GM23338 (cell line): ENCODE data around the gene CMC2. TPM values are rescaled to one million over a fixed set of nuclear protein-coding genes. Genes with fewer than 3 reads are reported as not detected.

ENCODE experiments used
- ATAC-seq: fragments of 200-7000 bp; cut with Tn5 transposase; 3 replicates; pipeline ENCODE4 v1.9.1; 2020
- DNase-seq: peaks from one replicate; pipeline ENCODE4 v3.0.0-alpha.2; 2015; ENCODE audit warnings: low spot score
- H2AFZ ChIP-seq: fragments of 200-600 bp; sonication (generic); 2 replicates; pipeline ENCODE4 v1.8.0; 2016; ENCODE audit warnings: antibody characterized with exemption, mild to moderate bottlenecking, moderate library complexity
- H3F3A ChIP-seq: fragments of 200-600 bp; sonication (generic); replicated peaks from 2 replicates; pipeline ENCODE4 v1.8.0; 2017; ENCODE audit warnings: antibody characterized with exemption, mixed run types, low read depth
- H3K27ac ChIP-seq: fragments of 200-600 bp; sonication (generic); 2 replicates; pipeline ENCODE4 v1.6.1; 2016; ENCODE audit warnings: low read depth
- H3K27me3 ChIP-seq: fragments of 200-600 bp; sonication (generic); 2 replicates; pipeline ENCODE4 v1.8.0; 2016; ENCODE audit warnings: mild to moderate bottlenecking, mixed run types, moderate library complexity; ENCODE audit not compliant: insufficient read depth
- H3K36me3 ChIP-seq: fragments of 200-600 bp; sonication (generic); 2 replicates; pipeline ENCODE4 v1.8.0; 2016; ENCODE audit warnings: mild to moderate bottlenecking; ENCODE audit not compliant: insufficient read depth
- H3K4me1 ChIP-seq: fragments of 200-600 bp; sonication (generic); 2 replicates; pipeline ENCODE4 v1.8.0; 2016; ENCODE audit warnings: mild to moderate bottlenecking, moderate library complexity; ENCODE audit not compliant: insufficient read depth
- H3K4me2 ChIP-seq: fragments of 200-600 bp; sonication (generic); 2 replicates; pipeline ENCODE4 v1.7.1; 2017; ENCODE audit warnings: mixed run types
- H3K4me3 ChIP-seq: fragments of 200-600 bp; sonication (generic); 2 replicates; pipeline ENCODE4 v1.6.1; 2016; ENCODE audit warnings: mixed run types
- H3K79me2 ChIP-seq: fragments of 200-600 bp; sonication (generic); replicated peaks from 2 replicates; pipeline ENCODE4 v1.8.0; 2017; ENCODE audit warnings: mild to moderate bottlenecking; ENCODE audit not compliant: insufficient read depth
- H3K9me2 ChIP-seq: fragments of 200-600 bp; sonication (generic); 2 replicates; pipeline ENCODE4 v1.8.0; 2017; ENCODE audit not compliant: insufficient read depth
- H4K20me1 ChIP-seq: fragments of 200-600 bp; sonication (generic); replicated peaks from 2 replicates; pipeline ENCODE4 v1.8.0; 2017; ENCODE audit warnings: mild to moderate bottlenecking; ENCODE audit not compliant: insufficient read depth
- H3K27ac Mint-ChIP-seq: 2 replicates; pipeline ENCODE4 v1.8.0; 2020; ENCODE audit warnings: inconsistent platforms, mild to moderate bottlenecking, moderate library complexity, mixed read lengths
- H3K27me3 Mint-ChIP-seq: 3 replicates; pipeline ENCODE4 v1.8.0; 2022; ENCODE audit warnings: low read depth, mild to moderate bottlenecking, moderate library complexity, mixed read lengths, inconsistent platforms; ENCODE audit not compliant: insufficient read depth, poor library complexity
- H3K36me3 Mint-ChIP-seq: 3 replicates; pipeline ENCODE4 v1.8.0; 2021; ENCODE audit warnings: low read depth, mild to moderate bottlenecking, inconsistent platforms, moderate library complexity, mixed read lengths
- H3K4me1 Mint-ChIP-seq: 3 replicates; pipeline ENCODE4 v1.8.0; 2020; ENCODE audit warnings: mild to moderate bottlenecking, inconsistent platforms, mixed read lengths
- H3K4me3 Mint-ChIP-seq: 3 replicates; pipeline ENCODE4 v1.8.0; 2021; ENCODE audit warnings: moderate library complexity, mild to moderate bottlenecking, inconsistent platforms, mixed read lengths
- H3K9me3 Mint-ChIP-seq: 3 replicates; pipeline ENCODE4 v1.8.0; 2020; ENCODE audit warnings: moderate library complexity, mild to moderate bottlenecking, inconsistent platforms, mixed read lengths
- CREB1 ChIP-seq: fragments of 250-450 bp; sonication (Bioruptor Pico); IDR thresholded peaks from 2 replicates; pipeline ENCODE4 v1.5.0; 2020; ENCODE audit warnings: low read depth, mild to moderate bottlenecking, moderate library complexity
- ETS1 ChIP-seq: IDR thresholded peaks from 2 replicates; pipeline ENCODE4 v1.6.1; 2016; ENCODE audit warnings: antibody characterized with exemption
- EZH2 ChIP-seq: fragments of 200-600 bp; sonication (generic); IDR thresholded peaks from one replicate; pipeline ENCODE4 v1.8.0; 2017; ENCODE audit warnings: antibody characterized with exemption, mild to moderate bottlenecking, low read depth; ENCODE audit not compliant: unreplicated experiment
- EZH2phosphoT487 ChIP-seq: fragments of 200-600 bp; sonication (generic); IDR thresholded peaks from one replicate; pipeline ENCODE4 v1.8.1; 2018; ENCODE audit warnings: antibody characterized with exemption; ENCODE audit not compliant: unreplicated experiment
- JUNB ChIP-seq: IDR thresholded peaks from one replicate; pipeline ENCODE4 v1.6.1; 2016; ENCODE audit warnings: antibody characterized with exemption; ENCODE audit not compliant: unreplicated experiment
- NANOG ChIP-seq: IDR thresholded peaks from 2 replicates; pipeline ENCODE4 v1.6.1; 2016; ENCODE audit warnings: antibody characterized with exemption, borderline replicate concordance
- POLR2AphosphoS5 ChIP-seq: IDR thresholded peaks from 2 replicates; pipeline ENCODE4 v1.6.1; 2016; ENCODE audit warnings: antibody characterized with exemption, low read depth
- REST ChIP-seq: IDR thresholded peaks from one replicate; pipeline ENCODE4 v1.6.1; 2018; ENCODE audit warnings: antibody characterized with exemption; ENCODE audit not compliant: unreplicated experiment
- STAT1 ChIP-seq: IDR thresholded peaks from one replicate; pipeline ENCODE4 v1.6.1; 2016; ENCODE audit warnings: antibody characterized with exemption; ENCODE audit not compliant: unreplicated experiment
- ZNF114 ChIP-seq: fragments of 250-450 bp; sonication (Bioruptor Pico); IDR thresholded peaks from 2 replicates; pipeline ENCODE4 v1.5.0; 2020; ENCODE audit warnings: mild to moderate bottlenecking, moderate library complexity
- ZNF331 ChIP-seq: fragments of 250-450 bp; sonication (Bioruptor Pico); IDR thresholded peaks from 2 replicates; pipeline ENCODE4 v1.5.0; 2020; ENCODE audit warnings: low read depth, mild to moderate bottlenecking, moderate library complexity
- ZNF462 ChIP-seq: fragments of 250-450 bp; sonication (Bioruptor Pico); IDR thresholded peaks from 2 replicates; pipeline ENCODE4 v1.5.0; 2020; ENCODE audit warnings: mild to moderate bottlenecking, moderate library complexity
- polyA plus RNA-seq: library from polyadenylated mRNA; unstranded; fragments of >200 nt; fragmentation: Nextera tagmentation; extraction: Ambion mirVana; gene quantifications from 2 replicates; pipeline ENCODE4 v1.2.1, GENCODE V29; 2016
- total RNA-seq: library from RNA; depleted of rRNA; stranded (reverse); fragments of >200 nt; shearing (Covaris generic); gene quantifications from 2 replicates; pipeline ENCODE4 v1.2.3, GENCODE V29; 2014
- TF ChIP-seq, protein P1 (sequence below), 2 experiments: fragments of 200-600 bp in 1 of 2; sonication (generic) in 1 of 2; conservative IDR thresholded peaks; 2 replicates each; pipeline versions ENCODE4 v1.5.1 to v1.6.1; 2016 to 2017; ENCODE audit warnings: antibody characterized with exemption in 2 of 2, low read depth in 2 of 2, mild to moderate bottlenecking in 2 of 2, moderate library complexity in 1 of 2

The CMC2 gene
- total and polyA plus RNA-seq, 2 experiments from 2014 or later: 35.7 to 211 TPM

DNA sequence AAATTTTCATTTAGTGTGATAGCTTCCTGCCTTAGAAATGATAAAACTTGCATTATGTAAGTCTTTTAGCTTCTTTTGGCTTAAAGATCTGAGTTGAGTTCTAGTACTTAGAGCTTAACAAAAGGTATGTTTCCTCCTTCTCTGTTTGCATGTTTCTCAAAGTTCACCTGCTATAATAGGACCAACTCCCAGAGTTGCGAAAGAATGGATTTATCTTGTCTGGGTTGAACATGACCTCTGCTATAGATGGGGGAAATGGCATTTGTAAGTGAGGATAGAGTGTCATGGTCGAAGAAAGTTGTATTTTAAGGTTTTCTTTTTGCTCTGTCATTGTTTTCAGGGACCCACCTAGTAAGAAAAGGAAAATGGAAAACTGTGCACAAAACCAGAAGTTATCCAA, 36.1 kb upstream of the CMC2 start:
- Histone ChIP-seq H3K9me2 (0 out of 2 replicates have a peak, but pooled peaks cover 3% of the 10 kb centered on the region), H3K79me2 (peaks cover 29% of the 10 kb centered on the region), H4K20me1 (peaks cover 21% of the 10 kb centered on the region), H3K27ac (no peak overlapping the region), H3K4me1 (no peaks in the 10 kb centered on the region; the same call in 1 of the 2 replicates), H3K36me3 (peaks cover 34% of the 10 kb centered on the region), H3F3A (no peaks in the 10 kb centered on the region), H3K4me3 (no peak overlapping the region), H2AFZ (no peak overlapping the region), H3K4me2 (no peak overlapping the region), H3K27me3 (no peaks in the 10 kb centered on the region)
- Mint-ChIP-seq H3K4me1 (no peaks in the 10 kb centered on the region; the same call in 2 of the 3 replicates), H3K4me3 (no peak overlapping the region), H3K36me3 (peaks cover 63% of the 10 kb centered on the region), H3K27ac (no peak overlapping the region; the same call in 1 of the 2 replicates), H3K27me3 (peaks cover 3% of the 10 kb centered on the region), H3K9me3 (no peaks in the 10 kb centered on the region)
- TF ChIP-seq REST: no peak
- TF ChIP-seq, protein P1, sequence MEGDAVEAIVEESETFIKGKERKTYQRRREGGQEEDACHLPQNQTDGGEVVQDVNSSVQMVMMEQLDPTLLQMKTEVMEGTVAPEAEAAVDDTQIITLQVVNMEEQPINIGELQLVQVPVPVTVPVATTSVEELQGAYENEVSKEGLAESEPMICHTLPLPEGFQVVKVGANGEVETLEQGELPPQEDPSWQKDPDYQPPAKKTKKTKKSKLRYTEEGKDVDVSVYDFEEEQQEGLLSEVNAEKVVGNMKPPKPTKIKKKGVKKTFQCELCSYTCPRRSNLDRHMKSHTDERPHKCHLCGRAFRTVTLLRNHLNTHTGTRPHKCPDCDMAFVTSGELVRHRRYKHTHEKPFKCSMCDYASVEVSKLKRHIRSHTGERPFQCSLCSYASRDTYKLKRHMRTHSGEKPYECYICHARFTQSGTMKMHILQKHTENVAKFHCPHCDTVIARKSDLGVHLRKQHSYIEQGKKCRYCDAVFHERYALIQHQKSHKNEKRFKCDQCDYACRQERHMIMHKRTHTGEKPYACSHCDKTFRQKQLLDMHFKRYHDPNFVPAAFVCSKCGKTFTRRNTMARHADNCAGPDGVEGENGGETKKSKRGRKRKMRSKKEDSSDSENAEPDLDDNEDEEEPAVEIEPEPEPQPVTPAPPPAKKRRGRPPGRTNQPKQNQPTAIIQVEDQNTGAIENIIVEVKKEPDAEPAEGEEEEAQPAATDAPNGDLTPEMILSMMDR (conservative IDR thresholded peaks at IDR 0.05; ENCODE audit: low read depth in 2 of 2): no peak
- TF ChIP-seq ETS1: no peak
- no peak for TF ChIP-seq ZNF114 (CRISPR knock-in tag)
- TF ChIP-seq ZNF462 (CRISPR knock-in tag): no peak
- TF ChIP-seq ZNF331: no peak
- TF ChIP-seq CREB1 (CRISPR knock-in tag): no peak
- TF ChIP-seq EZH2phosphoT487: no peak
- no peak for TF ChIP-seq JUNB
- no peak for TF ChIP-seq EZH2
- TF ChIP-seq STAT1: no peak
- no peak for TF ChIP-seq NANOG
- TF ChIP-seq POLR2AphosphoS5: no peak
- no peak for ATAC-seq
- DNase-seq: no peak
